Stomach (tissue), 9 donors: ENCODE results near the gene CFAP20. TPM values are rescaled to one million over a fixed set of nuclear protein-coding genes. Genes with fewer than 3 reads are reported as not detected.

Experiments
- DNase-seq, 2 donors: peaks; one replicate each; pipeline versions ENCODE4 v3.0.0 to v3.0.0-alpha.2; 2013 to 2019
- H3K27ac ChIP-seq, 5 donors: fragments of 200-600 bp in 4 of 5; sonication (generic) in 4 of 5; one replicate each; pipeline ENCODE4 v1.5.1; 2013 to 2019; ENCODE audit warnings: mild to moderate bottlenecking in 1 of 5, moderate library complexity in 1 of 5
- H3K27me3 ChIP-seq, 3 donors: fragments of 200-600 bp; sonication (generic); one replicate each; pipeline ENCODE4 v1.5.1; 2017 to 2019; ENCODE audit warnings: mixed run types in 1 of 3
- H3K36me3 ChIP-seq, 4 donors: fragments of 200-600 bp; sonication (generic); 1 replicate in 3 of 4; 2 replicates in 1 of 4; pipeline ENCODE4 v1.5.1; 2016 to 2019
- H3K4me1 ChIP-seq, 4 donors: fragments of 200-600 bp; sonication (generic); one replicate each; pipeline ENCODE4 v1.5.1; 2016 to 2019
- H3K4me3 ChIP-seq, 4 donors: fragments of 200-600 bp; sonication (generic) in 3 of 4; one replicate each; pipeline ENCODE4 v1.5.1; 2016 to 2019; ENCODE audit warnings: mild to moderate bottlenecking in 1 of 4
- H3K9me3 ChIP-seq, 4 donors: fragments of 200-600 bp; sonication (generic); one replicate each; pipeline ENCODE4 v1.5.1; 2016 to 2019
- EP300 ChIP-seq: sonication (generic); formaldehyde crosslinking; IDR thresholded peaks from one replicate; pipeline ENCODE4 v1.6.1; 2017; ENCODE audit warnings: antibody characterized with exemption
- POLR2A ChIP-seq, 4 donors: fragments of 450-650 bp; IDR thresholded peaks; one replicate each; pipeline ENCODE4 v1.6.1; 2016; ENCODE audit warnings: antibody characterized with exemption in 4 of 4, control low read depth in 2 of 4, mild to moderate bottlenecking in 1 of 4, moderate library complexity in 1 of 4
- POLR2AphosphoS5 ChIP-seq, 3 donors: sonication (generic); formaldehyde crosslinking; IDR thresholded peaks; one replicate each; pipeline ENCODE4 v1.6.1; 2016; ENCODE audit warnings: antibody characterized with exemption in 3 of 3
- WGBS, 5 donors: extraction: QIAGEN DNeasy Blood & Tissue Kit in 3 of 5; methylation state at CpG; one replicate each; pipeline versions ENCODE4 v1.1.5 to v1.1.7; 2013 to 2018; 5-methylcytosine and 5-hydroxymethylcytosine counted together
- intact Hi-C: fragments of 100-400 bp; cut with DNase I; formaldehyde crosslinking; loops from one replicate; pipeline ENCODE4 v1.15.1; 2023; ENCODE audit warnings: low total_unique reads
- polyA plus RNA-seq, 3 donors: library from polyadenylated mRNA; stranded (reverse); fragments of 200-250 nt; gene quantifications; one replicate each; pipeline ENCODE4 v1.2.3, GENCODE V29; 2013
- total RNA-seq, 5 donors: library from RNA; depleted of rRNA; stranded (reverse); fragments of >200 nt; gene quantifications; one replicate each; pipeline versions ENCODE4 v1.1.0 to v1.2.3, GENCODE V29; 2014 to 2016
- TF ChIP-seq, protein P1 (sequence below), 7 experiments: fragments of 450-650 bp in 4 of 7; fragments of 200-600 bp in 3 of 7; sonication (generic) in 3 of 7; IDR thresholded peaks; one replicate each; pipeline ENCODE4 v1.5.1; 2016 to 2019; ENCODE audit warnings: antibody characterized with exemption in 7 of 7, control low read depth in 2 of 7, mild to moderate bottlenecking in 1 of 7
- donor health status: healthy with polysubstance abuse.
- donor health status: Bipolar disorder and iron deficiency.
- donor health status: healthy.

Gene CFAP20
- total and polyA plus RNA-seq, 8 donors = 0.58 to 81.7 (median 23.8) TPM

DNA sequence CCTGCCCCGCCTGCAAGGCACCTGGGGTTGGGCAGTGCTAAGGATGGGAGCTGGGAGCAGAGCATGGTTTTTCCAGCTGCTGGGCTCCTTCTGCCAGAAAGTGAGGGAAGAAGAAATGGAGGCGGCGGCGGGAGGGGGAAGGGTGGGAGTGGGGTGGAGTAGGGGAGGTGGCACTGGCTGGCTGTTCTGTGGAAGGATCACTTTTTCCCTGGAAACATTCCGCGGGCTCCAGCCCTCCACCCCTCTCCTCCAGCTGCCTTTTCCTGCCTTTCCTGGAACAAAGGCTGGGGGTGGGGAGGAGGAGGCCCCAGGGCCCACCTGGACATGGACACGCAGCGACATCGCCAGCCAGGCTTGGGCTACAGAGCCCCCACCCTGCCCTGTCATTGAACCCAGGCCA, 41.1 kb downstream of the CFAP20 start:
- Histone ChIP-seq H3K4me1 (no peaks in the 10 kb centered on the region), H3K9me3 (no peaks in the 10 kb centered on the region), H3K27me3 (peaks cover 0 to 4% (median 0%) of the 10 kb centered on the region in 3 donors), H3K36me3 (no peaks in the 10 kb centered on the region), H3K4me3 (no peak overlapping the region), H3K27ac (no peak overlapping the region)
- WGBS, 5 donors = 32 to 60% (median 47%) methylated on average over 6 to 9 of the region's 9 CpGs
- intact Hi-C loops = no loop called here
- no peak for TF ChIP-seq POLR2AphosphoS5 (IDR thresholded peaks at IDR 0.05)
- no peak for TF ChIP-seq EP300
- TF ChIP-seq, protein P1, sequence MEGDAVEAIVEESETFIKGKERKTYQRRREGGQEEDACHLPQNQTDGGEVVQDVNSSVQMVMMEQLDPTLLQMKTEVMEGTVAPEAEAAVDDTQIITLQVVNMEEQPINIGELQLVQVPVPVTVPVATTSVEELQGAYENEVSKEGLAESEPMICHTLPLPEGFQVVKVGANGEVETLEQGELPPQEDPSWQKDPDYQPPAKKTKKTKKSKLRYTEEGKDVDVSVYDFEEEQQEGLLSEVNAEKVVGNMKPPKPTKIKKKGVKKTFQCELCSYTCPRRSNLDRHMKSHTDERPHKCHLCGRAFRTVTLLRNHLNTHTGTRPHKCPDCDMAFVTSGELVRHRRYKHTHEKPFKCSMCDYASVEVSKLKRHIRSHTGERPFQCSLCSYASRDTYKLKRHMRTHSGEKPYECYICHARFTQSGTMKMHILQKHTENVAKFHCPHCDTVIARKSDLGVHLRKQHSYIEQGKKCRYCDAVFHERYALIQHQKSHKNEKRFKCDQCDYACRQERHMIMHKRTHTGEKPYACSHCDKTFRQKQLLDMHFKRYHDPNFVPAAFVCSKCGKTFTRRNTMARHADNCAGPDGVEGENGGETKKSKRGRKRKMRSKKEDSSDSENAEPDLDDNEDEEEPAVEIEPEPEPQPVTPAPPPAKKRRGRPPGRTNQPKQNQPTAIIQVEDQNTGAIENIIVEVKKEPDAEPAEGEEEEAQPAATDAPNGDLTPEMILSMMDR (IDR thresholded peaks at IDR 0.05) = no peak
- TF ChIP-seq POLR2A (IDR thresholded peaks at IDR 0.05) = no peak
- no peak for DNase-seq

GRCh38 chr16:58087209-58087913, 41.8 kb downstream of the CFAP20 start:
- intact Hi-C loops = no loop called here
- Histone ChIP-seq H3K27ac (no peak overlapping the region), H3K4me3 (no peak overlapping the region), H3K9me3 (no peaks in the 10 kb centered on the region), H3K4me1 (no peaks in the 10 kb centered on the region), H3K27me3 (peaks cover 0 to 4% (median 0%) of the 10 kb centered on the region in 3 donors), H3K36me3 (no peaks in the 10 kb centered on the region)
- WGBS, 5 donors = 88 to 97% (median 90%) methylated on average over 23 of the region's 23 CpGs
- TF ChIP-seq EP300 = no peak
- TF ChIP-seq POLR2AphosphoS5 (IDR thresholded peaks at IDR 0.05) = no peak
- TF ChIP-seq, protein P1 (IDR thresholded peaks at IDR 0.05) = no peak
- TF ChIP-seq POLR2A (IDR thresholded peaks at IDR 0.05) = no peak
- DNase-seq = no peak

- no peaks in the 10 kb centered on the region for H3K4me1 ChIP-seq
- intact Hi-C loops = no loop called here
Measured at GRCh38 chr16:58086381-58087208, 42.6 kb downstream of the CFAP20 start.

More at GRCh38 chr16:58086381-58087208, 42.6 kb downstream of the CFAP20 start:
- Histone ChIP-seq H3K27ac (no peak overlapping the region), H3K27me3 (peaks cover 0 to 4% (median 0%) of the 10 kb centered on the region in 3 donors), H3K4me3 (no peak overlapping the region), H3K9me3 (no peaks in the 10 kb centered on the region), H3K36me3 (no peaks in the 10 kb centered on the region)
- TF ChIP-seq, protein P1 (IDR thresholded peaks at IDR 0.05) = no peak
- TF ChIP-seq EP300 = no peak
- TF ChIP-seq POLR2AphosphoS5 (IDR thresholded peaks at IDR 0.05) = no peak
- TF ChIP-seq POLR2A (IDR thresholded peaks at IDR 0.05) = no peak
- DNase-seq = no peak
- WGBS, 5 donors = 79 to 85% (median 81%) methylated on average over 19 of the region's 19 CpGs
